ENCODE results near the gene GNG14.

DNA sequence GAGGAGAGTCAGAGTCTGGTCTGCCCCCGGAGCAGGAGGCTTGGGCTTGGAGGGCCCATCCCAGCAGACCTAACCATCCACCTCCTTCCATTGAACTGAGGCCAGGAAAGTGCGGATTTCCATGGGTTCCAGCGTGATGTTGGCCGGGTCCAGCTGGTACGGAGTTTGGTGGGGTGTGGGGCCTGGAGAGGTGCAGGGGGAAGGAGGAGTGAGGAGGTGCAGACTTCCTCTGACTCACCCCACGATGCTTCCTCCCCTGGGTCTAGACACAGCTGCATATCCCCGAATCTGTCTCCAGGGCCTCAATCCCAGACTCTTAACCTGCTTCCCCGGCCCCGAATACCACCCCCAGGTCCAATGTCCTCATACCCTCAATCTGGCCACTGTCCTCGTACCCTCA is 41.2 kb upstream of the GNG14 start:
- TF ChIP-seq CTCF (IDR thresholded peaks at IDR 0.05; ENCODE audit: low read length), result no peak
- TF ChIP-seq EZH2 (IDR thresholded peaks at IDR 0.05; ENCODE audit: borderline replicate concordance, low read length), result no peak

Data from OCI-LY1 (cell line).